ENCODE data around the gene MAP3K4. TPM values are rescaled to one million over a fixed set of nuclear protein-coding genes. Genes with fewer than 3 reads are reported as not detected.

The MAP3K4 gene
- total and polyA plus RNA-seq, 2 of the 8 experiments (the other 6 are each of a cell fraction or from before 2014, with no cell fraction given): 16.6 to 51.6 TPM

DNA sequence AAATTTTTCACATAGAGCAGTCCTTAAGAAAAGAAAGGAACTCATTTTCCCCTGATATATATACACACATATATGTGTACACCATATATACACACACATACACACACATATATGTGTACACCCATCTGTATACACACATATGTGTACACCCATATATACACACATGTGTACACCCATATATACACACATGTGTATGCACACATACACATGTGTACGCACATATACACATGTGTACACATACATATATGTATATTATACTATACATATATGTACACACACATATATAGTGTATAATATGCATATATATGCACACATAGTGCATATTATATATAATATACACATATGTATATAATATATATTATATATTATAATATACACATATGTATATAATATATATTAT lies 9.1 kb downstream of the MAP3K4 start:
- no peak overlapping the region for H3K23ac ChIP-seq (ENCODE audit: insufficient read length)
- 93% methylated on average over 1 of the region's 1 CpG; no CpG with 5 or more reads in 1 of the 2 experiments for WGBS, 2 experiments (ENCODE audit: extremely low coverage in 1 of 2, insufficient coverage in 1 of 2, insufficient read length in 1 of 2, insufficient replicate concordance in 2 of 2, low coverage in 1 of 2, low lambda C conversion rate in 2 of 2, missing lambda C conversion rate in 1 of 2)
- H3K23me2 ChIP-seq (ENCODE audit: low read depth, low read length): no peaks in the 10 kb centered on the region
- POLR2A ChIA-PET (ENCODE audit: partially characterized antibody): no interaction called here
- no peak overlapping the region for H2BK5ac ChIP-seq (ENCODE audit: low read depth, low read length)
- H3K9me3 ChIP-seq (ENCODE audit: insufficient read depth in 2 of 2, low read depth in 1 of 2, low read length in 1 of 2): no peaks in the 10 kb centered on the region
- H2AK5ac ChIP-seq (ENCODE audit: low read depth, low read length): no peak overlapping the region
- no peak overlapping the region for H2BK15ac ChIP-seq (ENCODE audit: low read length)
- no peak overlapping the region for H3K4me2 ChIP-seq (ENCODE audit: insufficient read depth in 1 of 2, low read depth in 2 of 2, low read length in 2 of 2)
- no peak overlapping the region for H2BK20ac ChIP-seq (ENCODE audit: low read length)
- no peak overlapping the region for H4K8ac ChIP-seq (ENCODE audit: extremely low read depth, insufficient read depth, low read length)
- DNase-seq (ENCODE audit: low read depth in 1 of 2, low spot score in 2 of 2): no peak
- no peak overlapping the region for H3K27ac ChIP-seq (ENCODE audit: low read depth, low read length)
- no peak overlapping the region for H3K56ac ChIP-seq (replicated peaks; ENCODE audit: insufficient read length, low read depth, low read length)
- CTCF ChIA-PET (ENCODE audit: partially characterized antibody): interaction anchor here (0.7 to 1.4 kb wide), 2 partner anchors 70 to 268 kb away, joined by 3 to 6 read pairs; no protein-coding TSS in a partner anchor
- H4K5ac ChIP-seq (ENCODE audit: insufficient read length, low read depth, low read length): no peak overlapping the region
- H3K27me3 ChIP-seq (replicated peaks in 1 of 4; ENCODE audit: control insufficient read depth in 3 of 4, extremely low read depth in 1 of 4, insufficient read depth in 3 of 4, low read length in 3 of 4): no peaks in the 10 kb centered on the region
- H3K4me3 ChIP-seq (ENCODE audit: extremely low read depth in 1 of 4, insufficient read depth in 2 of 4, low read depth in 3 of 4, low read length in 4 of 4): no peak overlapping the region
- no peak overlapping the region for H2AFZ ChIP-seq (ENCODE audit: low read length)
- peaks cover 9 to 80% of the 10 kb centered on the region in 2 experiments for H3K79me2 ChIP-seq (ENCODE audit: control insufficient read depth in 1 of 2, insufficient read depth in 2 of 2, low read length in 2 of 2)
- no peak overlapping the region for H2BK120ac ChIP-seq (replicated peaks; ENCODE audit: low read depth, low read length)
- TF ChIP-seq ATF2 (IDR thresholded peaks at IDR 0.05; ENCODE audit: low read length): no peak
- TF ChIP-seq JUND (IDR thresholded peaks at IDR 0.05; ENCODE audit: low read length): no peak
- TF ChIP-seq SIRT6 (IDR thresholded peaks at IDR 0.05; ENCODE audit: low read length): no peak
- TF ChIP-seq SIN3A (conservative IDR thresholded peaks at IDR 0.05 in 1 of 2, IDR thresholded peaks at IDR 0.05 in 1 of 2; ENCODE audit: low read depth in 1 of 2, low read length in 2 of 2): no peak
- no peak for TF ChIP-seq EZH2 (IDR thresholded peaks at IDR 0.05; ENCODE audit: low read depth, low read length, severe bottlenecking)
- no peak for TF ChIP-seq POU5F1 (IDR thresholded peaks at IDR 0.05; ENCODE audit: low read depth, low read length)
- TF ChIP-seq BCL11A (IDR thresholded peaks at IDR 0.05; ENCODE audit: low read depth in 2 of 2, low read length in 2 of 2): no peak
- TF ChIP-seq RXRA (IDR thresholded peaks at IDR 0.05; ENCODE audit: insufficient read depth, low read depth, low read length): no peak
- no peak for TF ChIP-seq GABPA (IDR thresholded peaks at IDR 0.05; ENCODE audit: borderline replicate concordance, insufficient read depth, low read length)
- H3K18ac ChIP-seq (ENCODE audit: extremely low read depth, low read length): no peak overlapping the region
- H3K36me3 ChIP-seq (ENCODE audit: control insufficient read depth in 2 of 4, insufficient read depth in 4 of 4, low read length in 3 of 4): no peaks in the 10 kb centered on the region; a peak in 1 of 8 replicates
- no peak for FAIRE-seq
- no peak overlapping the region for H3K9ac ChIP-seq (replicated peaks in 1 of 4; ENCODE audit: extremely low read depth in 1 of 4, low read depth in 3 of 4, low read length in 3 of 4)
- no peak overlapping the region for H2BK12ac ChIP-seq (ENCODE audit: low read depth, low read length)
- H3K79me1 ChIP-seq (ENCODE audit: low read depth, low read length): peaks cover 10% of the 10 kb centered on the region
- peaks cover 0 to 4% (median 1%) of the 10 kb centered on the region in 4 experiments; a peak in 1 of 7 replicates for H3K4me1 ChIP-seq (replicated peaks in 1 of 4; ENCODE audit: control insufficient read depth in 3 of 4, insufficient read depth in 4 of 4, low read length in 3 of 4)
- H4K20me1 ChIP-seq (replicated peaks in 1 of 2; ENCODE audit: control insufficient read depth in 1 of 2, insufficient read depth in 2 of 2, low read length in 2 of 2): peaks cover 2 to 16% of the 10 kb centered on the region in 2 experiments
- H4K91ac ChIP-seq (replicated peaks; ENCODE audit: insufficient read length, low read length): no peak overlapping the region
- H3K14ac ChIP-seq (ENCODE audit: insufficient read length): no peak overlapping the region
- H3K4ac ChIP-seq (replicated peaks; ENCODE audit: insufficient read length, low read depth, low read length): no peak overlapping the region
